Neural progenitor cell (in vitro differentiated cells): ENCODE measurements around the gene FUT7. TPM values are rescaled to one million over a fixed set of nuclear protein-coding genes. Genes with fewer than 3 reads are reported as not detected.
A peak's percentile ranks its signal among the peaks of the same experiment; 100 is the strongest.

Experiments used
- DNase-seq: peaks from one replicate; pipeline ENCODE4 v3.0.0-alpha.2; 2016; ENCODE audit warnings: low spot score
- H2AFZ ChIP-seq: fragments of 200-600 bp; sonication (generic); replicated peaks from 2 replicates; pipeline ENCODE4 v1.6.1; 2016; ENCODE audit warnings: antibody characterized with exemption
- H3F3A ChIP-seq: fragments of 200-600 bp; sonication (generic); 2 replicates; pipeline ENCODE4 v1.6.1; 2016; ENCODE audit warnings: antibody characterized with exemption, low read depth
- H3K27ac ChIP-seq: fragments of 200-600 bp; sonication (generic); 2 replicates; pipeline ENCODE4 v1.5.1; 2016; ENCODE audit warnings: mild to moderate bottlenecking
- H3K27me3 ChIP-seq: fragments of 200-600 bp; sonication (generic); 2 replicates; pipeline ENCODE4 v1.6.1; 2016; ENCODE audit warnings: mild to moderate bottlenecking, moderate library complexity
- H3K36me3 ChIP-seq: fragments of 200-600 bp; sonication (generic); 2 replicates; pipeline ENCODE4 v1.5.1; 2016
- H3K4me1 ChIP-seq: fragments of 200-600 bp; sonication (generic); 2 replicates; pipeline ENCODE4 v1.6.1; 2016; ENCODE audit warnings: mixed run types
- H3K4me2 ChIP-seq: fragments of 200-600 bp; sonication (generic); 2 replicates; pipeline ENCODE4 v1.6.1; 2016
- H3K4me3 ChIP-seq: fragments of 200-600 bp; sonication (generic); 2 replicates; pipeline ENCODE4 v1.5.1; 2016
- H3K79me2 ChIP-seq: fragments of 200-600 bp; sonication (generic); 2 replicates; pipeline ENCODE4 v1.6.1; 2016; ENCODE audit warnings: low read depth
- H3K9ac ChIP-seq: fragments of 200-600 bp; sonication (generic); 2 replicates; pipeline ENCODE4 v1.6.1; 2016
- H3K9me3 ChIP-seq: fragments of 200-600 bp; sonication (generic); 2 replicates; pipeline ENCODE4 v1.5.1; 2016; ENCODE audit warnings: low read depth
- H4K20me1 ChIP-seq: fragments of 200-600 bp; sonication (generic); 2 replicates; pipeline ENCODE4 v1.6.1; 2016; ENCODE audit warnings: low read depth
- H3K27ac Mint-ChIP-seq: 3 replicates; pipeline ENCODE4 v1.8.0; 2021; ENCODE audit warnings: mixed read lengths
- H3K27me3 Mint-ChIP-seq: 2 replicates; pipeline ENCODE4 v1.8.0; 2022; ENCODE audit warnings: low read depth, mild to moderate bottlenecking, inconsistent platforms, moderate library complexity, mixed read lengths; ENCODE audit not compliant: insufficient read depth
- H3K36me3 Mint-ChIP-seq: 3 replicates; pipeline ENCODE4 v1.8.0; 2021; ENCODE audit warnings: mixed read lengths
- H3K4me1 Mint-ChIP-seq: 3 replicates; pipeline ENCODE4 v1.8.0; 2021; ENCODE audit warnings: mixed read lengths
- H3K4me3 Mint-ChIP-seq: 3 replicates; pipeline ENCODE4 v1.8.0; 2021; ENCODE audit warnings: mild to moderate bottlenecking, moderate library complexity, mixed read lengths
- H3K9me3 Mint-ChIP-seq: 3 replicates; pipeline ENCODE4 v1.8.0; 2020; ENCODE audit warnings: mixed read lengths
- EZH2 ChIP-seq: fragments of 200-600 bp; sonication (generic); IDR thresholded peaks from 2 replicates; pipeline ENCODE4 v1.6.1; 2017; ENCODE audit warnings: antibody characterized with exemption, mild to moderate bottlenecking, moderate library complexity
- EZH2phosphoT487 ChIP-seq: fragments of 200-600 bp; sonication (generic); IDR thresholded peaks from 2 replicates; pipeline ENCODE4 v1.6.1; 2017; ENCODE audit warnings: antibody characterized with exemption
- total RNA-seq: library from RNA; depleted of rRNA; stranded (reverse); fragments of >200 nt; gene quantifications from 2 replicates; pipeline ENCODE4 v1.2.3, GENCODE V29; 2015; ENCODE audit warnings: low replicate concordance
- TF ChIP-seq, protein P1 (sequence below): fragments of 200-600 bp; sonication (generic); IDR thresholded peaks from 2 replicates; pipeline ENCODE4 v1.5.1; 2017; ENCODE audit warnings: antibody characterized with exemption, mild to moderate bottlenecking

Gene FUT7
- total RNA-seq, 1 donor from 2014 or later, result not detected

- Histone ChIP-seq H3K4me1 (peaks cover 17% of the 10 kb centered on the region), H2AFZ (no peak overlapping the region)
- H3K36me3 Mint-ChIP-seq, result no peaks in the 10 kb centered on the region
Observed at GRCh38 chr9:137056739-137057415, 25.0 kb upstream of the FUT7 start.

GRCh38 chr9:137055385-137056364, 23.8 kb upstream of the FUT7 start:
- no peaks in the 10 kb centered on the region for H3K9me3 ChIP-seq
- no peaks in the 10 kb centered on the region for H3K79me2 ChIP-seq
- H3K4me2 ChIP-seq, result peak overlapping the region; percentile 22
- Mint-ChIP-seq H3K27ac (no peak overlapping the region), H3K4me3 (no peak overlapping the region), H3K4me1 (peaks cover 7% of the 10 kb centered on the region), H3K27me3 (peaks cover 33% of the 10 kb centered on the region), H3K36me3 (no peaks in the 10 kb centered on the region), H3K9me3 (no peaks in the 10 kb centered on the region)
- peaks cover 80% of the 10 kb centered on the region for H3K27me3 ChIP-seq
- H3K9ac ChIP-seq, result no peak overlapping the region
- H4K20me1 ChIP-seq, result peaks cover 23% of the 10 kb centered on the region
- H2AFZ ChIP-seq, result no peak overlapping the region
- H3K27ac ChIP-seq, result no peak overlapping the region
- TF ChIP-seq, protein P1, sequence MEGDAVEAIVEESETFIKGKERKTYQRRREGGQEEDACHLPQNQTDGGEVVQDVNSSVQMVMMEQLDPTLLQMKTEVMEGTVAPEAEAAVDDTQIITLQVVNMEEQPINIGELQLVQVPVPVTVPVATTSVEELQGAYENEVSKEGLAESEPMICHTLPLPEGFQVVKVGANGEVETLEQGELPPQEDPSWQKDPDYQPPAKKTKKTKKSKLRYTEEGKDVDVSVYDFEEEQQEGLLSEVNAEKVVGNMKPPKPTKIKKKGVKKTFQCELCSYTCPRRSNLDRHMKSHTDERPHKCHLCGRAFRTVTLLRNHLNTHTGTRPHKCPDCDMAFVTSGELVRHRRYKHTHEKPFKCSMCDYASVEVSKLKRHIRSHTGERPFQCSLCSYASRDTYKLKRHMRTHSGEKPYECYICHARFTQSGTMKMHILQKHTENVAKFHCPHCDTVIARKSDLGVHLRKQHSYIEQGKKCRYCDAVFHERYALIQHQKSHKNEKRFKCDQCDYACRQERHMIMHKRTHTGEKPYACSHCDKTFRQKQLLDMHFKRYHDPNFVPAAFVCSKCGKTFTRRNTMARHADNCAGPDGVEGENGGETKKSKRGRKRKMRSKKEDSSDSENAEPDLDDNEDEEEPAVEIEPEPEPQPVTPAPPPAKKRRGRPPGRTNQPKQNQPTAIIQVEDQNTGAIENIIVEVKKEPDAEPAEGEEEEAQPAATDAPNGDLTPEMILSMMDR, result no peak
- TF ChIP-seq EZH2phosphoT487, result no peak
- no peak for TF ChIP-seq EZH2
- peaks cover 27% of the 10 kb centered on the region for H3F3A ChIP-seq
- no peak overlapping the region for H3K4me3 ChIP-seq
- DNase-seq, result peak; percentile 61
- peaks cover 17% of the 10 kb centered on the region for H3K4me1 ChIP-seq
- no peaks in the 10 kb centered on the region for H3K36me3 ChIP-seq

More at GRCh38 chr9:137056739-137057415, 25.0 kb upstream of the FUT7 start:
- no peaks in the 10 kb centered on the region for H3K9me3 Mint-ChIP-seq
- peaks cover 27% of the 10 kb centered on the region for H3F3A ChIP-seq
- H3K27ac ChIP-seq, result no peak overlapping the region
- H3K4me1 Mint-ChIP-seq, result peaks cover 7% of the 10 kb centered on the region
- TF ChIP-seq, protein P1, result no peak
- TF ChIP-seq EZH2phosphoT487 (no peak), EZH2 (no peak)
- H3K36me3 ChIP-seq, result no peaks in the 10 kb centered on the region
- H3K4me2 ChIP-seq, result no peak overlapping the region
- DNase-seq, result no peak
- H3K4me3 Mint-ChIP-seq, result no peak overlapping the region
- H3K27me3 ChIP-seq, result peaks cover 70% of the 10 kb centered on the region
- peaks cover 32% of the 10 kb centered on the region for H3K27me3 Mint-ChIP-seq
- H4K20me1 ChIP-seq, result peaks cover 23% of the 10 kb centered on the region
- H3K9ac ChIP-seq, result no peak overlapping the region
- no peak overlapping the region for H3K4me3 ChIP-seq
- no peak overlapping the region for H3K27ac Mint-ChIP-seq
- no peaks in the 10 kb centered on the region for H3K9me3 ChIP-seq
- no peaks in the 10 kb centered on the region for H3K79me2 ChIP-seq

GRCh38 chr9:137054932-137055384, 23.1 kb upstream of the FUT7 start:
- Histone ChIP-seq H2AFZ (no peak overlapping the region), H3K9ac (no peak overlapping the region), H3K27me3 (peaks cover 83% of the 10 kb centered on the region), H3K36me3 (no peaks in the 10 kb centered on the region), H4K20me1 (peaks cover 30% of the 10 kb centered on the region), H3K4me3 (no peak overlapping the region), H3K79me2 (no peaks in the 10 kb centered on the region), H3F3A (peaks cover 27% of the 10 kb centered on the region), H3K4me1 (peaks cover 17% of the 10 kb centered on the region), H3K4me2 (peak overlapping the region; percentile 6), H3K27ac (no peak overlapping the region), H3K9me3 (no peaks in the 10 kb centered on the region)
- Mint-ChIP-seq H3K27ac (no peak overlapping the region), H3K4me3 (no peak overlapping the region), H3K27me3 (peaks cover 33% of the 10 kb centered on the region), H3K9me3 (no peaks in the 10 kb centered on the region), H3K36me3 (no peaks in the 10 kb centered on the region), H3K4me1 (peaks cover 7% of the 10 kb centered on the region)
- DNase-seq, result no peak
- TF ChIP-seq EZH2phosphoT487, result no peak
- TF ChIP-seq EZH2, result no peak
- TF ChIP-seq, protein P1, result no peak
